NCI-H128 (cell line): ENCODE results near the gene ULBP2.
"Not testable (repeated sequence)": the region's sequence is repeated elsewhere in the genome, so short reads cannot be mapped to it uniquely, and the experiment has no call there.

Experiments
- DNase-seq: peaks from one replicate; lab custom pipeline; 2025; ENCODE audit not compliant: unreplicated experiment; lab: John Stamatoyannopoulos, UW

The ULBP2 gene

DNA sequence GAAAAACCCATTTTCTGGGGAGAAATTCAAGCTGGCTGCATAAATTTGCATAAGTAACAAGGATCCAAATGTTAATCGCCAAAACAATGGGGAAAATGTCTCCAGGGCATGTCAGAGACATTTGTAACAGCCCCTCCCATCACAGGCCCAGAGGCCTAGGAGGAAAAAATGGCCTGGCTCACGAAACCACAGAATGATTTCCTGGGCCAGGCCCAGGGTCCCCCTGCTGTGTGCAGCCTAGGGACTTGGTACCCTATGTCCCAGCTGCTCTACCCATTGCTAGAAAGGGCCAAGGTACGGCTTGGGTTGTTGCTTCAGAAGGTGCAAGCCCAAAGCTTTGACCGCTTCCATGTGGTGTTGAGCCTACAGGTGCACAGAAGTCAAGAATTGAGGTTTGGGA lies 33.3 kb upstream of the ULBP2 start:
- DNase-seq = not testable (repeated sequence)

DNA sequence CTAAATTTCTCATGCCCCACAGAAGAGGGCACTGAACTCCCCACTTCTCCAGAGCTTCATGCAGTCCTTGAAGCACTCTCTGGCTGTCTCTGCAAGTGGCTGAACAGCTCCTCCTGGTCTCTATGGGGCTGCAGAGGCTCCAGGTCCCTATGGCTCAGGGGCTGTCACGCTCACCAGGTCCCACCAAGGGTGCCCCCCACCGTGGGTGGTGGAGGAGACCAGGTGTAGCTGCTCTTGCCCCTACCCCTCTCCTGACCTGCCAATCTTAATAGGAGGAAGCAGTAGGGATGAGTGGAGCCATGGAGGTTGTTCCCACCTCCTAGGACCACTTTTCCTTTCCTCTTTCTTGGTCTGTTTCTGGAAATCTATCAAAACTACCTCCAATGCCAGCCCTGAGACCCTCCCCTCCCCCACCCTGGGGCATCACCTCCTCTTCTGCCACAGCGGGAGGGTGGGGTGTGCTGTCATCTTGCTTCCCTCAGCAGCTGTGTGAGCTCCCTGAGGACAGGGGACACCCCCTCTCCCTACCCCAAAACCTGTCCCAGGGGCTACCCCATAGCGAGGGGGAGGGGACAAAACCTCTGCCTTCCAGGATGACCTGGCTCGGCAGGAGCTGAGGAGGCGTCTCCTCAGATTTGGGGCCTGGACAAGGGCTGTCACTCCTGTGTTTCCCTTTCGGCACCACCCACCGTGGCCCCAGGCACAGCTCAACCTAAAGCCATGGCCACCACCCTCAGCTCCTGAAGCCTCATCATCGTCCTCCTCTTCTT lies 31.9 kb upstream of the ULBP2 start:
- no peak for DNase-seq

DNA sequence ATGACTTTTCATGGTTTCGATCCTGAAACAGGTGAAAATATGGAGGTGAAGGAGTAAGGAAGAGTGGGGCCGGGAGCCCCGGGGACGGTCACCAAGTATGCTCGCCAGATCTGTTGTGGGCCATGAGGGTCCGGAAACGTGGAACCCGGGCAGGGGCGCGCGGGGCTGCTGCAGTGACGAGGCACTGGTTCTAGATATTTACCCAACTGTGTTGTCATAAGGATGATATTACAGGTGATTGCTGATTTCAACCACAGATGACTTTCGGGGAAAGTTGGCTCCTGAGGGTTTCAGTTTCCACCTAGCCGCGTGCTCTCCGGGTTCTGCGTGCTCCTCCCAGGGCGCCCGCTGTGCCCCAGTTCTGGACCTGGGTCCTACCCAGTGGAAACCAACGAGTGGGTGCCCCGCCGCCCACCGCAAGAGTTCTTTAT lies 31.1 kb upstream of the ULBP2 start:
- DNase-seq = no peak

DNA sequence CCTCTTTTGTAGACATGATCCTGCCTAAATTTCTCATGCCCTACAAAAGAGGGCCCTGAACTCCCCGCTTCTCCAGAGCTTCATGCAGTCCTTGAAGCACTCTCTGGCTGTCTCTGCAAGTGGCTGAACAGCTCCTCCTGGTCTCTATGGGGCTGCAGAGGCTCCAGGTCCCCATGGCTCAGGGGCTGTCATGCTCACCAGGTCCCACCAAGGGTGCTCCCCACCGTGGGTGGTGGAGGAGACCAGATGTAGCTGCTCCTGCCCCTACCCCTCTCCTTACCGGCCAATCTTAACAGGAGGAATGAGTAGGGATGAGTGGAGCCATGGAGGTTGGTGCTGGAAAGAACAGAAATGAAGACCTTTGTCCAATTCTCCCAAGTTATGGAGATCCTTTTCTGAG lies 29.1 kb upstream of the ULBP2 start:
- not testable (repeated sequence) for DNase-seq

DNA sequence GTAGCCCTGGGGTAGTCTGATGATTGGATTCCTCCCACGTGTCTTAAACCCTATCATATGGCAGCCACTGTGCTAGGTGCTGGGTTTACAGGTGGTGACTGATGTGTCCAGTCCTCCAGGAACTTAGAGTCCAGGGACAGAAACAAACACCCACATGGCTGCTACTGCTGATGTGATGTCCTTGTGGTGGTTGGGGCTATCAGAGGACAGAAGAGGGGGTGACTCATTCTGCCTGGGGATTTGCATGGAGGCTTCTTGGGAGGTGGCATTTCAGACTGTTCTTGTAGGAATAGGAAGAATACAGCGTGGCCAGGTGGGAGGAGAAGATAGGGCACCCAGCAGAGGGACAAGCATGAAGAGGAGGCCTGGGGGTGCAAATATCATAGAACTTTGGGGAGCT lies 28.7 kb upstream of the ULBP2 start:
- DNase-seq = no peak

DNA sequence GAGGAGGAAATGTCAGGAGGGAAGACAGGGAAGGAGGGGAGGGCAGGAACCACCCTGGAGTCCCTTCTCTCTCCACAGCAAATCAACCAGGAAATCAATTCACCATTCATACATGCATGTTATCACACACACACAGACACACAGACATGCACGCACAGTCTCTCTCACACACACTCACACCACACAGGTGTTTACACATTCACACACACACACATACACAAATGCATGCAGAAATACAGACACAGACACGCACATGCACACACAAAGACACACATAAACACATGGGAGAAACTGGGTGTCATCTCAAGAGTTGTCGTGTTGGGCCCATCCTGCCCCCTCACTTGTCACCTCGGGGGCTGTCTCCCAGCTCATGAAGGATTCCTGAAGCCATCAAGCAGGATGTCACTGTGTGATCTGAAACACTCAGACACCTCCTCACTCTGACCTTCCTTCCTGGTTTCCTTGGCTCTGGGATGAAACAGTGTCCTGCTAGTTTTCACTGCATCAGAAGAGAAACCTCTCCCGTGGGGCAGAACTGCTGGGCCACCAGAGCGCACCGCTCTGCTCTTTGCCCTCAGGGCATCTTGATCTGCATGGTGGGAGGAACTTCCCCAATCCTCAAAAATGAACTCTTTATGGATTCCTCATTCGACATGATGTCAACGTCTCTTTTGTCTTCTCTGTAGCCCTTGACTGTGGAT lies 28.1 kb upstream of the ULBP2 start:
- DNase-seq = no peak

DNA sequence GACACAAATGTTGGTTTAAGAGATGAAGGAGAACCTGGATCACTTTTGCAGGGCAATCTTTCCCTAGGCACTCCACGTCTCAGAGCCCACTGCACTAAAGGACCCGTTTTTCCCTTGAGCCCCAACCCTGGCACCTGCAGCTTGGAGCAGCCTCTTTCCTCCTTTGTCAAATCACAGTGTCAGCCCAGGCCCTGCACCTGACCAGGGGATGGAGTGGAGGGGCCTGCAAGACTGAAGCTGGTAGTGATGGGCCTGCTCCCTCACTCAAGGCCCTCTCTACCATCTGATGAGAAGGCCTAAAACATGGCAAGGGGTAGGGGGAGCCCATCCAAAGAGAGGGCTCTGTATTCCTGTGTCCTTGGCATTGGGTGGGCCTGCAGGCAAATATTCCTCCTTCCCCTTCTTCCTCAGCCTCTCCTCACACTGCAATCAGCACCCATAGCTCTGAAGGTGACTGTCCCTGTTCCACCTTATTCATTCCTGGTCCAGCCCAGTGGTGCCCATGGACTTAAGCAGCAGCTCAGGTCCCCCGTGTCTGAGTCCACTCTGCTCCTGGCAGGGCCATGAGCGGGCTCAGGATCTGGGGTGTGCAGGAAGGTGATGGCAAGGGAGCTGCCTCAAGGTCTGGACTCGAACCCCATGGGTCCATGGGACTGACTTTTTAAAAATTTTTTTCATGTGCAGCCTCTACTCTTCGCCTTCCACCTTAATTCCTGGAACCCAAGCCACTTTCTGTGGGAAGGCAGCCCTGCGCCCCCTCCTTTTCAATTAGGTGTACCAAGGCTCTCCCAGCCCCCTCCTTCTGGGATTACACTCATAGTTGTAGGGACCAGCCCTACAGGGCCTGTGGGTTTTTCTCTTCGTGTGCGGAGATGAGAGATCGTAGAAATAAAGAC lies 25.6 kb upstream of the ULBP2 start:
- no peak for DNase-seq

DNA sequence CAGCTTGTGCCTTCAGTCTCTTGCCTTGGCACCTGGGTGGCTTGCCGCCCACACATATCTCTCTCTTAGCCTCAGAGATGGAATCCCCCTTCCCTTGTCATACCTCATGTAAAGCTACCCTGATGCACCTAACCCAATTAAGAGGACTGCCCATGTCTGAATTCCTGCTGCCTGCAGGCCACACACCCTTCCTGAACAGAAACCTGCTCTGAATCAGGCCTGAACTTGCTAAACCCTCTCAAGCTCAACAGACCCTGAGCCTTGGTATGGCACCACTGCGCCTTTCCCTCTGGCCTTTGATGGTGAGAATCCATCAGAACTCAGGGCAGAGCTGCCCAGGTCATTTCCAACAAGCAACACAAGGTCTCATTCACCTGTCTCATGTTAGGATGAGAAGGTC lies 24.1 kb upstream of the ULBP2 start:
- no peak for DNase-seq

DNA sequence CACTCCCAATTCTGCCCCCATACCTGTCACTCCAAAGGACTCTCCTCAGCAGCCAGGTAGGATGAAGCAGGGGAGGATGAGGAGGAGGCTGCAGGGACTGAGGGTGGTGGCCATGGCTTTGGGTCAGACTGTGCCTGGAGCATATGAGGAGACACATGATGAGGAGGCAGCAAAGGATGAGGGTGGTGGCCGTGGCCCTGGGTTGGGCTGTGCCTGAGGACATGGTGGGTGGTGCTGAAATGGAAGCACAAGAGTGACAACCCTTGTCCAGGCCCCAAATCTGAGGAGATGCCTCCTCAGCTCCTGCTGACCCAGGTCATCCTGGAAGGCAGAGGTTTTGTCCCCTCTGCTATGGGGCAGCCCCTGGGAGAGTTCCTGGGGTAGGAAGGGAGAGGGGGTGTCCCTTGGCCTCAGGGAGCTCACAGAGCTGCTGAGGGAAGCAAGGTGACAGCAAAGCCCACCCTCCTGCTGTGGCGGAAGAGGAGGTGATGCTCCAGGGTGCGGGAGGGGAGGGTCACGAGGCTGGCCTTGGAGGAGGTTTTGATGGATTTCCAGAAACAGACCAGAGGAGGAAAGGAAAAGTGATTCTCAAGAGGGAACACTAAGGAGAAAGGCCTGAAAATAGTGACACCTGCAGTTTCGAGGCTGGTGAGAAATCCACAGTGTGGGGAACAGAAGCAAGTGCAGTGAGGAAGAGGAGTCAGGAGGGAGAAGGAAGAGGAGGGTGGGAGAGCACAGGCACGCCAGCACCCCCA lies 23.5 kb upstream of the ULBP2 start:
- no peak for DNase-seq

DNA sequence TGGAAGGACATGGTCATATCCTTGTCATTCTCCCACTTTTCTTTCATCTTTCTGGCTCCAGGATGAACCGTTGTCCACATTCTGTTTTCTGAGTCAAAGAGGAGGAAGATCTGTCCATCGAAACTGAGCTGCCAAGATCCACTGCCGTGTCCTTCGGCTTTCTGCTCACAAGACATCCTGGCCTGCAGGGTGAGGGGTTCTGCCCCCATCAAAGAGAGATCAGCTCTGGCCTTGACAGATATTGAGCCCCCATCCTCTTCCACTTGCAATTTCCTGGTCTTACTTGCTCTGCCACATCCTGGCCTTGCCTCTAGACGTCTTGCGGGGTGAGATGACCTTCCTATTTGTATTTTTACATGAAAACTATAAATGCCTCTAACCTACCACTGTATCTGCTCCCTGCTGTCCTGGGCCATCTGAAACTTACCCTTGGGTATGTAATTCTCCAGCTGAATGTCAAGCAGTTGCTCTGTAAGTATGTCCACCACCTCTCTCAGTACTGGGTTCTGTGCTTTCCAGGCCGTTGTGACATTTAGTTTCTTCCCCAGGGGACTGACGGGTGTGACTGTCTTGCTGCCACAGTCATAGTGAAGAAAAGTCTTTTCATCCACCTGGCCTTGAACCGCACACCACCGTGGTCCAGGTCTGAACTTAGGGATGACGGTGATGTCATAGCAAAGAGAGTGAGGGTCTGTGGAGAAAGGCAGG lies 22.5 kb upstream of the ULBP2 start:
- not testable (repeated sequence) for DNase-seq

DNA sequence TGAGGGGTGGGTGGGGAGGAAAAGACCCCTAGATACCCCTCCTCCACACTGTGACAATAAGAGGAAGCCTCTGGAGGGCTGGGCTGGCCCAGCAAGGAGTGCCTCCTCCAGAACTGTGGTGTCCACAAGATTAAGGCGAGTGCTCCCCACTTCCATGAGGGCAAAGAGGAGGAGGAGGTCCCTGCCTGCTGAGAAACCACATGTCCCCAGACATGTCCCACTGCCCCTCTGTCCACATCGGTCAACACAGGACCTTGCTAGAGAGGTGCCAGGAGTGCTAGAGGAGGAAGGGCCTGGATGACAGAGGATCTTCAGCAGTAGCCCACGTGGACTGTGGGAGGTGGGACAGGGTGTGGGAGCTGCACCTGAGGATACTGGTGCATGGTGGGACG lies 22.0 kb upstream of the ULBP2 start:
- no peak for DNase-seq

DNA sequence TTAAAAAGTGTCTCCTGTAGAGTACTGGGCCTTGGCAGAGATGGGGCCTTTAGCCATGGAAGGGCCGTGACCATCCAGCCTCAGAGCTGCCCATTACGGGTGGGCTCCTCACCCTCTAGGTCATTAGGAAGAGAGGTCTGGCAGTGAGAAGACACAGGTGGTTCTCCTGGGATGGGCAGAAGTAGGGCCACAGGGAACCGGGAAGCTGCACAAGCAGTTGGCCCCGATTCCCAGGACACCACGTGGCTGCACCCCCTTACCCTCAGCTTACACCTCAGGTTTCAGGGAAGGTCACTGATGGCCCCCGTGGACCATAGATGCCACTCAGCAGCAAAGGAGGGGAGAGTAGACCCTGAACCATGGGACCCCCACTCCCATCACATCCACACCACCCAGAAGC lies 20.5 kb upstream of the ULBP2 start:
- DNase-seq = no peak

DNA sequence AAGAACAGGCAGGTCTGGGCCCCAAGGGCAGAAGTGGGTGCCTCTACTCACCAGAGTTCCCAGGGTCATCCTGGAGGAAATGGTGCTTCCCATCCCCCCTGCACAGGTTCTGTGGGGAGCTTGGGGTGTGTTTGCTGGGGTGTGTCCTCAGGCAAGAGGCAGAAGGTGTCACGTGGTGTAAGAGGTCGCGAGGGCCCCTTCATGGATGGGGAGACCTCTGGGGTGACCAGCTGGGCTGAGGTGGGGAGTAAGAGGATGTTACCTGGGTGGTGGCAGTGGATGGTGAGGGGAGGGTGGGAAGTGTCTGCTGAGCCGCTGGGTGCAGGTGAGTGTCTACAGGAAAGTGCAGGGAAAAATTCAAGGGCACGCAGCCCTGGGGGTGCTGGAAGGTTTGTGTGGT lies 19.7 kb upstream of the ULBP2 start:
- DNase-seq = not testable (repeated sequence)

DNA sequence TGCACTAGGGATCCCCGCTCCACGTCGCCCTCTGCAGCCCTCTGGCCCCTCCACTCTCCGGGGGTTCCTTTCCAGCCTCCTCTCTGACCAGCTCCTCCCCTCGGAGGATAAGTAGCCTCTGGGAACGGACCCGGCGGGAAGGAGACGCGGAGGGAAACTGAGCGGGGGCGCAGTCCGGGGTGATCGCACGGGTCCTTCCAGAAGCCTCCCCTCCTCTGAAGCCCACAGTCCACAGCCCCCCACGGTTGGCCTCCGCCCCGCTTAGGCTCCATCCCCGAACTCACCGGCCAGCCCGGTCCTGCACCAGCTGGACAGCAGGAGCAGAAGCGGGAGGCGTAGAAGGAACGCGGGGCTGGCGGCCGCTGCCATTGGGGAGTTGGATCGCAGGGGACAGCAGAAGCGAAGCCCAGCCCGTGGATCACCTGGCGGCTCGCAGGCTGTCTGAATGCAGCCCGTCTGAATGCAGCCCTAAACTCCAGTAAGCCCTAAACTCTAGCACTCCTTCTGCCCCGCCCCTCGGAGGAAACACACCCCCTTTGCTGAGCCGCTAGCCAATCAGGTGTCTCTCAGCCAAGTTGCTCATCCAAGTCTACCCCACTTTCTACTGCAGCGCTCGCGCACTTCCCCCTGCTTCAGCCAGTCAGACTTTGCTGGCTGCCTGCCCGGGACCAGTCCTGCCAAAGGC lies 19.0 kb upstream of the ULBP2 start, which contains the start of gene RAET1G:
TSS of gene RAET1G (minus strand) at position 480 of the 685 bp plus-strand sequence. CDS start at position 369, 111 bp downstream.
- DNase-seq = peak; percentile 57

DNA sequence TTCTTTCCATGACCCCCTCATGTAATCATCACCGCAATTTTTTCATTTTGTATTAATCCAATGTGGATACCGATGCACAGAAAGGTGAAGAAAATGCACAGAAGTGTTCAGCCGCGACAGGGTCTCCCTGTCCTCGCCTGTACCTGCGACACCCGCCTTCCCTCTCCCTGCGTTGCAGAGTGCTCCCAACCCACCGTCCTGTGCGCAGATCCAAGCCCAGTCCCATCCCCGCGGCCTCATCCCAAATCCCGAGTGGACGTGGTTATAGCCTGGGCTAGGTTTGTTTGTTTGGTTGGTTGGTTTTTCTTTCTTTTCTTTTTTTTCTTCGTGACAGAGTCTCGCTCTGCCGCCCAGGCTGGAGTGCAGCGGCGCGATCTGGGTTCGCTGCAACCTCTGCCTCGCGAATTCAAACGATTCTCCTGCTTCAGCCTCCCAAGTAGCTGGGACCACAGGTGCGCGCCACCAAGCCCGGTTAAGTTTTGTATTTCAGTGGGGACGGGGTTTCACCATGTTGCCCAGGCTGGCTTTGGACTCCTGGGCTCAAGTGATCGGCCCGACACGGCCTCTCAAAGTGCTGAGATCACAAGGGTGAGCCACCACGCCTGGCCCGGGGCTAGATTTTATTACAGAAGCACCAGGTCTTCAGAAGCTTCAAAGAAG lies 18.4 kb upstream of the ULBP2 start:
- no peak for DNase-seq

DNA sequence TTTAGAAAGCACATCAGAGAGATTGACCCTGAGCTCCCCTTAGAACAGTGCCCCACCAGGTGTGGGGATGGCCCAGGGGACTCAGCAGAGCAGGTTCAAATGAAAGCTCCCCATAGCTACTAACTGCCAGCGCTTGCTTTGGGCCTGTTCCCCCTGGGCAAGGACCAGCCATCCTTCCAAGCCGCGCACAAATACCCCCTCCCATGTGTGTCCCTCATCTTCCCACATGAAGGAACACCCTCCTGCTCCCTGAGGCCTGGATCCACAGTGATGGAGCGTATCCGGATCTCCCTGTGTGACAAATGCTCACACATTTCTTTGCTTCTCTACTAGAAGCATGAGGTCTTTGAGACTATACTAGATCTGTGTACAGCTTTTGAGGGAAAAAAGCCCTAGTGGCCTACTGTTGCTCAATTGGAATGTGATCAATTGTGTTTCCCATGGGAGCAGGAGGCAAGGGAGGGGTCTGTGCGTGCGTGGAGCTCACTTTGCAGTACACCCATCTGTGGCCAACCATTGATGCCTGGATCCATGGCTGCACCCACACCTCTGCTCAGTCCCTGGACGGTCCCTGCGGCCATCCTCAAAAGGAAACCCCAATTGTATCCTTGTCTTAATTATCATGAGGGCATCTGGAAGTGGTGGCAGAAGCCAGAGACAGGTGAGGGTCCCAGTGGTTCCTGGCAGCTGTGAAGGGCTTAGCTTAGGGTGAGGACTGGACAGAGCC lies 17.4 kb upstream of the ULBP2 start:
- DNase-seq = no peak

DNA sequence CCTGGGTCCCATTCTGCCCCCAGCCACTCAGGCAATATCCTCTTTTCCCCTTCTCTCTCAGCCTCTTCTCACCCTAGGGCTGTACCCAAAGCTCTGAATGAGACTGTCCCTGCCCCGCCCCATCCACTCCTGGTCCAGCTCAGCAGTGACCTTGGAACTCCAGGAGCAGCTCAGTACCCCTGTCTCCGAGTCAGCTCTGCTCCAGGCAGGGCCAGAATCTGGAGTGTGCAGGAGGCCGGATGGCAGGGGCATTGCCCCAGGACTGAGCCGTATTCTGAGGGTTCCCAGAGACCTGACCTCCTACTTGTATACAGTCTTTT lies 16.9 kb upstream of the ULBP2 start:
- no peak for DNase-seq

DNA sequence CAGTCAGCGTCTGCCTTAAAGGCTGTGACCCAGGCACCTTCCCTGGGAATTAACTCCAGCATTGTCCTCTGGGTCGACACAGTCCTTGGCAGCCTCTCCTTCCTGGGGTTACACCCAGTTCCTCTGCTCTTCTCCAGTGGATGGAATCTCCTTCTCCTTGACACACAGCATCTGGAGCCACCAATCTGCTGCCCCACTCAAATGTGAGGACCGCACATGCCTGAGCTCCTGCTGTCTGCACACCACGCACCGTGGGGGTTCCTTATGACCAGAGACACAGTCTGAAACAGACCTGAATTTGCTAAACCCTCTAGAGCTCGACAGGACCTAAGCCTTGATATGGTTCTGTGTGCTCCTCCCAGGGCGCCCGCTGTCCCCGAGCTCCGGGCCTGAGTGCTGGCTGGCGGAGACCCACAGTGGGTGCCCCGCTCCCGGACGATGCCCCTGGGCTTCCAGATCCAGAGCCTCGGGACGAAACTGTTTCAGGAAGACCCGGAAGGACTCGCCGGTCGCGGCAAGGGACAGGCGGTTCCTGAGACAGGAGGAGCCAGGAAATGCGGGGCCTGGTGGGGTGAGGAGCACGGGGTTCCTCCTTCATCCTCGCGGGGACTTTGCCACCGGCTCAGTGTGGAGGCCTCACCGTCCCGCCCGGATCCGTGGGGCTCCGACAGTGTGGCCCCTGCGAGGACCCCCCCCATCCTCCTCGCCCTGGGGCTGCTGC lies 16.4 kb upstream of the ULBP2 start:
- DNase-seq = no peak
